Naive thymus-derived CD4-positive, alpha-beta T cell (primary cell): ENCODE measurements around the gene FBXL5. TPM values are rescaled to one million over a fixed set of nuclear protein-coding genes. Genes with fewer than 3 reads are reported as not detected.

Experiments used
- ATAC-seq: fragments of 150-1000 bp; cut with Tn5 transposase; 2 replicates; pipeline ENCODE4 v1.10.0; 2021; ENCODE audit warnings: mild to moderate bottlenecking, moderate library complexity
- CTCF ChIA-PET: fragments of 350-600 bp; sonication (Branson Sonifier 250); formaldehyde crosslinking; loops from one replicate; lab custom pipeline; 2021; ENCODE audit warnings: antibody characterized with exemption; lab: Charles Lee
- POLR2A ChIA-PET: fragments of 350-600 bp; sonication (Branson Sonifier 250); formaldehyde crosslinking; loops from one replicate; lab custom pipeline; 2021; ENCODE audit warnings: antibody characterized with exemption, inconsistent platforms; lab: Charles Lee
- DNase-seq, 9 donors: peaks; one replicate each; pipeline versions ENCODE4 v3.0.0 to v3.0.0-alpha.2; 2020 to 2022; ENCODE audit warnings: mixed read lengths in 1 of 9
- H3K27ac ChIP-seq: one replicate; pipeline ENCODE4 v1.7.0; 2013; ENCODE audit warnings: mild to moderate bottlenecking, low read depth, low read length, moderate library complexity
- H3K27me3 ChIP-seq, 2 donors: one replicate each; pipeline ENCODE4 v1.7.0; 2013; ENCODE audit warnings: low read length in 2 of 2, mild to moderate bottlenecking in 2 of 2, moderate library complexity in 2 of 2; ENCODE audit not compliant: control insufficient read depth in 2 of 2, insufficient read depth in 2 of 2
- H3K36me3 ChIP-seq, 3 experiments: 1 replicate in 2 of 3; 2 replicates in 1 of 3; pipeline ENCODE4 v1.7.0; 2013; ENCODE audit warnings: low read length in 3 of 3, mild to moderate bottlenecking in 3 of 3, moderate library complexity in 1 of 3; ENCODE audit not compliant: insufficient read depth in 3 of 3, control insufficient read depth in 2 of 3
- H3K4me1 ChIP-seq, 2 donors: one replicate each; pipeline ENCODE4 v1.7.0; 2013; ENCODE audit warnings: low read length in 2 of 2, mild to moderate bottlenecking in 2 of 2, moderate library complexity in 1 of 2; ENCODE audit not compliant: control insufficient read depth in 2 of 2, insufficient read depth in 2 of 2
- H3K4me3 ChIP-seq: 2 replicates; pipeline ENCODE4 v1.7.0; 2013; ENCODE audit warnings: mild to moderate bottlenecking, low read length
- H3K9me3 ChIP-seq, 3 experiments: 1 replicate in 2 of 3; 2 replicates in 1 of 3; pipeline ENCODE4 v1.7.0; 2013; ENCODE audit warnings: low read length in 3 of 3; ENCODE audit not compliant: control insufficient read depth in 2 of 3
- H3K27ac Mint-ChIP-seq, 9 donors: one replicate each; pipeline ENCODE4 v1.8.0; 2020 to 2022; ENCODE audit warnings: mixed read lengths in 9 of 9, mild to moderate bottlenecking in 8 of 9, moderate library complexity in 5 of 9, inconsistent platforms in 2 of 9
- H3K27me3 Mint-ChIP-seq, 5 donors: one replicate each; pipeline ENCODE4 v1.8.0; 2021 to 2022; ENCODE audit warnings: mixed read lengths in 5 of 5, mild to moderate bottlenecking in 1 of 5
- H3K36me3 Mint-ChIP-seq, 5 donors: one replicate each; pipeline ENCODE4 v1.8.0; 2020 to 2022; ENCODE audit warnings: mixed read lengths in 5 of 5, mild to moderate bottlenecking in 3 of 5, inconsistent platforms in 1 of 5
- H3K4me1 Mint-ChIP-seq, 7 donors: one replicate each; pipeline ENCODE4 v1.8.0; 2020 to 2022; ENCODE audit warnings: mixed read lengths in 7 of 7, mild to moderate bottlenecking in 3 of 7, inconsistent platforms in 1 of 7
- H3K4me3 Mint-ChIP-seq, 10 donors: one replicate each; pipeline ENCODE4 v1.8.0; 2020 to 2022; ENCODE audit warnings: mild to moderate bottlenecking in 10 of 10, mixed read lengths in 10 of 10, moderate library complexity in 6 of 10, inconsistent platforms in 2 of 10
- H3K9me3 Mint-ChIP-seq, 11 donors: one replicate each; pipeline ENCODE4 v1.8.0; 2020 to 2022; ENCODE audit warnings: mixed read lengths in 11 of 11, mild to moderate bottlenecking in 4 of 11, inconsistent platforms in 1 of 11, moderate library complexity in 1 of 11
- intact Hi-C, 2 donors: fragments of 100-400 bp; cut with micrococcal nuclease; formaldehyde crosslinking; loops; one replicate each; pipeline ENCODE4 v1.15.1; 2023
- polyA plus RNA-seq, 2 donors: library from polyadenylated mRNA; unstranded; fragments of 300-500 nt; fragmentation: Illumina TruSeq; gene quantifications; one replicate each; pipeline ENCODE4 v1.2.3, GENCODE V29; 2021
- total RNA-seq, 6 experiments: library from RNA in 5 of 6; stranded (reverse) in 5 of 6; gene quantifications; 1 replicate in 5 of 6; 2 replicates in 1 of 6; pipeline ENCODE4 v1.2.3 and lab custom pipeline; 2021 to 2026

The FBXL5 gene
- total and polyA plus RNA-seq, 7 experiments from 2014 or later, result 39.1 to 127 (median 61.6) TPM

DNA sequence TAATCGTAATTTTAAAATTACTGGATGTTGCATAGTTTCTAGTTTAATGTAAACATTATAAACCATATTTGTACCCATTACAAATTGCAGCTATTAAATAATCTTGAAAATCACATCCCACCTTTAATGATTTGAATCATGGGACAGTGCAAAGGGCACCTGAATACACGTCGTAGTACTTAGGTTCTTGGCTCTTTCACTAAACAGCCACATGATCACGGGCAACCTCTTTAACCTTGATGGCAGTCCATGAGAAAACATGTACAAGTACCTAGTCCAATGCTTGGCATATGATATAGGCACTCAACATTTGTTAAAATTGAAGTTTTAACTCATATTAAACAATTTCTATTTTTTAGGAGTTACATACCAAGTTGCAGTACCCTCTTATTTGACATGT is 11.8 kb upstream of the FBXL5 start:
- no peaks in the 10 kb centered on the region for H3K4me1 ChIP-seq
- intact Hi-C loops, result no loop called here
- CTCF ChIA-PET, result no interaction called here

DNA sequence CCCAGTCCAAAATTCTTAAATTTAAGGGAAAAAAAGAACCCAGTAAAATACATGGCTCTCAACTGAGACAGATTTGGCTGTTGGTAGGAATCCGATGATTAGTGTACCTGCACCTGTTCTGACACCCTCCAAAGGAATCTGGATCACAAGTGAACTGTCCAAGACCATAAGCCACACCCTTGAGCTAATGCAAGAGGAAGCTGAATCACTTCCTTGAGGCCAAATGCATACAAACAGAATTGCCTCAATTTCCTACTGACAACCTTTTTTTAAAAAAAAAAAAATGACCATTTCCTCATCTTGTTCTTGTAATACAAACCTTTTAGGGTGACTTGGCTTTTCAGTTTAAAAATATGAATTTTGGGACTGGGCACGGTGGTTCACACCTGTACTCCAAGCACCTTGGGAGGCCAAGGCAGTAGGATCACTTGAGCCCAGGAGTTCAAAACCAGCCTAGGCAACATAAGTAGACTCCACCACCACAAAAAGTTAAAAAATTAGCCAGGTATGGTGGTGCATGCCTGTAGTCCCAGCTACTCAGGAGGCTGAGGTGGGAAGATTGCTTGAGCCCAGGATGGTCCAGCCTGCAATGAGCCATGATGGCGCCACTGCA is 10.7 kb upstream of the FBXL5 start:
- peak overlapping the region in 2 of 9 donors; percentile 35 to 69 for H3K27ac Mint-ChIP-seq
- Histone ChIP-seq H3K27me3 (no peaks in the 10 kb centered on the region), H3K27ac (no peak overlapping the region), H3K4me1 (no peaks in the 10 kb centered on the region), H3K4me3 (no peak overlapping the region), H3K9me3 (no peaks in the 10 kb centered on the region), H3K36me3 (no peaks in the 10 kb centered on the region)
- ChIA-PET POLR2A (interaction anchor here (0.7 kb wide), 1 partner anchor 29 kb away, joined by 4 read pairs; no protein-coding TSS in a partner anchor), CTCF (no interaction called here)
- no peak for DNase-seq
- no peaks in the 10 kb centered on the region for H3K9me3 Mint-ChIP-seq
- intact Hi-C loops, result no loop called here
- H3K27me3 Mint-ChIP-seq, result no peaks in the 10 kb centered on the region
- peaks cover 0 to 20% (median 0%) of the 10 kb centered on the region in 5 donors for H3K36me3 Mint-ChIP-seq
- no peak overlapping the region for H3K4me3 Mint-ChIP-seq
- peak; percentile 86 for ATAC-seq
- peaks cover 0 to 22% (median 0%) of the 10 kb centered on the region in 7 donors for H3K4me1 Mint-ChIP-seq

More for the DNA sequence above, 11.8 kb upstream of the FBXL5 start:
- ATAC-seq (no peak), DNase-seq (no peak)
- Histone ChIP-seq H3K4me3 (no peak overlapping the region), H3K9me3 (no peaks in the 10 kb centered on the region), H3K27ac (no peak overlapping the region), H3K36me3 (no peaks in the 10 kb centered on the region), H3K27me3 (no peaks in the 10 kb centered on the region)
- Mint-ChIP-seq H3K36me3 (peaks cover 0 to 29% (median 0%) of the 10 kb centered on the region in 5 donors), H3K4me3 (no peak overlapping the region), H3K4me1 (peaks cover 0 to 22% (median 0%) of the 10 kb centered on the region in 7 donors), H3K27me3 (no peaks in the 10 kb centered on the region), H3K27ac (no peak overlapping the region), H3K9me3 (no peaks in the 10 kb centered on the region)
- POLR2A ChIA-PET, result interaction anchor here (0.7 to 1.0 kb wide), 2 partner anchors 11 to 110 kb away, joined by 3 to 4 read pairs; no protein-coding TSS in a partner anchor

DNA sequence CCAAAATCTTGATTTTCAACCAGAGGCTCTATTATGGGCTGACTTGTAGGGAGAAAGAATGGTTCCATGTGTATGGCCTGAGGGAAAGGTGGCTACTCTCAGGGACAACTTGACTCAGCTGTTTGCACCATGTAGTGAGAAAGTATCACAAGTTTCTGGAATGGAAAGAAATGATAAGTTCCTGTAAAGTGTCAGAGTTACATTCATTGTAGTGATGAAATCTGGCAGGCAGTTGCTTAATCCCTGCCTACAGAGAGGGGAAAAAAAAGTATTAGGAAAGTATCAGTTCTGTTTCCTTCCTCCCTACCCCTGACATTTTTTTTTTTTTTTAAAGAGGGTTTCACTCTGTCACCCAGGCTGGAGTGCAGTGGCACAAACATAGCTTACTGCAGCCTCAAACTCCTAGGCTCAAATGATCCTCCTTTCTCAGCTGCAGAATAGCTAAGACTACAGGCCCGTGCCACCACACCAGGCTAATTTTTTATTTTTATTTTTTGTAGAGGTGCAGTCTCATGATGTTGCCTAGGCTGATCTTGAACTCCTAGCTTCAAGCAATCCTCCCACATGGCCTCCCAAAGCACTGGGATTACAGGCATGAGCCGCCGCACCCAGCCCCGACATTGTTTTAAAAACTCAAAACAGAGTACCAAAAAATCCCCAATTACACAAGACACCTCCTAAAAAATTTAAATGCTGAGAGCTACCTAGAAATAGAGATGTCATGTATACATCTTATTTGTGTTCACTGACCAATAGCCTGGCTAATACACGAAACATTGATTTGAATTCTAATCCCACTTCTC is 4.8 kb upstream of the FBXL5 start:
- H3K4me1 ChIP-seq, result peaks cover 0 to 6% of the 10 kb centered on the region in 2 donors
- intact Hi-C loops, result loop anchor here (5.0 to 10.0 kb wide), 2 partner anchors 735 to 1677 kb away; no protein-coding TSS in a partner anchor
- H3K36me3 ChIP-seq, result peaks cover 0 to 3% (median 0%) of the 10 kb centered on the region in 3 experiments
- no peaks in the 10 kb centered on the region for H3K9me3 ChIP-seq
- H3K27me3 ChIP-seq, result no peaks in the 10 kb centered on the region
- no peak overlapping the region for H3K27ac Mint-ChIP-seq
- DNase-seq, result no peak
- H3K27ac ChIP-seq, result no peak overlapping the region
- POLR2A ChIA-PET, result interaction anchor here (0.6 kb wide), 1 partner anchor 551 kb away, joined by 5 read pairs; no protein-coding TSS in a partner anchor
- H3K9me3 Mint-ChIP-seq, result peaks cover 0 to 4% (median 0%) of the 10 kb centered on the region in 11 donors
- no peak overlapping the region for H3K4me3 ChIP-seq
- H3K4me3 Mint-ChIP-seq, result no peak overlapping the region
- peaks cover 0 to 17% (median 6%) of the 10 kb centered on the region in 7 donors for H3K4me1 Mint-ChIP-seq
- CTCF ChIA-PET, result interaction anchor here (0.6 to 0.9 kb wide), 3 partner anchors 8 to 783 kb away, joined by 3 read pairs; no protein-coding TSS in a partner anchor
- H3K27me3 Mint-ChIP-seq, result peaks cover 0 to 2% (median 0%) of the 10 kb centered on the region in 5 donors
- H3K36me3 Mint-ChIP-seq, result peaks cover 0 to 6% (median 0%) of the 10 kb centered on the region in 5 donors
- ATAC-seq, result peak; percentile 2

DNA sequence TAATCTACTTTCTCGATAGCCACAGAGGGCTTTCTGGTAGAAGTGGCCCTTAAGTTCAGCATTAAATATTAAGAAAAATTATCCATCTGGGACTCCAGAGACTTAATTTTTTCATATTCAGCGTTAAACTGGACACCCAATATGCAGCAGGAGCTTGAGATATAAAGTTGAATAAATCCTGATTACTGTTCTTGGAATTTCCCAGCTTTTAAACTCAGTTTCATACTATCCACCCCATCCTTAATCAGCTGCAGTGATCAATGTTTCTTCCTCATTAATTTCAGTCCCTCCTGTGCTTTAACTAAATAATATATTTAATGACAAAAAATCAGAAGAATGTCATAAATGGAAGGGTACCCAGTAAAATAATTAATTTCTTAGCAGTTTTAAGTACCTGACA is 3.6 kb upstream of the FBXL5 start:
- intact Hi-C loops, result loop anchor here (5.0 to 10.0 kb wide), 2 partner anchors 734 to 1679 kb away; no protein-coding TSS in a partner anchor
- Histone ChIP-seq H3K4me1 (peaks cover 7% of the 10 kb centered on the region in 2 donors), H3K9me3 (no peaks in the 10 kb centered on the region), H3K36me3 (peaks cover 0 to 3% (median 0%) of the 10 kb centered on the region in 3 experiments), H3K4me3 (no peak overlapping the region), H3K27ac (no peak overlapping the region), H3K27me3 (no peaks in the 10 kb centered on the region)
- Mint-ChIP-seq H3K36me3 (peaks cover 0 to 4% (median 0%) of the 10 kb centered on the region in 5 donors), H3K4me1 (peaks cover 2 to 20% (median 12%) of the 10 kb centered on the region in 7 donors), H3K27ac (no peak overlapping the region), H3K27me3 (peaks cover 0 to 2% (median 0%) of the 10 kb centered on the region in 5 donors), H3K4me3 (no peak overlapping the region), H3K9me3 (peaks cover 0 to 4% (median 0%) of the 10 kb centered on the region in 11 donors)
- ChIA-PET POLR2A (no interaction called here), CTCF (no interaction called here)
- no peak for DNase-seq
- no peak for ATAC-seq

DNA sequence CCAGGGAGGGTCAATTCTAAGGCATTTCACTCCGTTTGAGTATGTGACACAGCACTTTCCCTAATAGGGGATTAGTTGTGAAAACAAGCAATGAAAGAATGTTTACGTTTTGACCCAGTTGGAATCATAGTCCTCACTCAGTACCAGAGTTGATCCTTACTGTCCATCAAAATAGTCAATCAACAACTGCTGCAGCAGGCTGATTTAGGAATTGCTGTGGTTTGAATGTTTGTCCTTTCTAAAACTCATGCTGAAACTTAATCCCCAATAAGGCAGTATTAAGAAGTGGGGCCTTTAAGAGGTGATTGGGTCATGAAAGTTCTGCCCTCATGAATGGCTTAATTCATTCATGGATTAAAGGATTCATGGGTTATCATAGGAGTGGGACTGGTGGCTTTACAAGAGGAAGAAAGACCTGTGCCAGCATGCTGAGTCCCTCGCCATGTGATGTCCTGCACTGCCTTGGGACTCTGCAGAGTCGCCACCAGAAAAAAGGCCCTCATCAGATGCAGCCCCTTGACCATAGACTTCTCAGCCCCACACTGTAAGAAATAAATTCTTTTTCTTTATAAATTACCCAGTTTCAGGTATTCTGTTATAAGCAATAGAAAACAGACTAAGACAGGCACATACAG is 3.1 kb upstream of the FBXL5 start:
- peaks cover 0 to 4% (median 0%) of the 10 kb centered on the region in 5 donors for H3K36me3 Mint-ChIP-seq
- peaks cover 0 to 3% (median 0%) of the 10 kb centered on the region in 3 experiments for H3K36me3 ChIP-seq
- H3K4me1 ChIP-seq, result peaks cover 12% of the 10 kb centered on the region in 2 donors
- ChIA-PET POLR2A (no interaction called here), CTCF (no interaction called here)
- peaks cover 0 to 4% (median 0%) of the 10 kb centered on the region in 11 donors for H3K9me3 Mint-ChIP-seq
- no peaks in the 10 kb centered on the region for H3K9me3 ChIP-seq
- peaks cover 0 to 2% (median 0%) of the 10 kb centered on the region in 5 donors for H3K27me3 Mint-ChIP-seq
- H3K27ac ChIP-seq, result no peak overlapping the region
- H3K4me3 Mint-ChIP-seq, result no peak overlapping the region
- H3K27ac Mint-ChIP-seq, result no peak overlapping the region
- peaks cover 7 to 25% (median 18%) of the 10 kb centered on the region in 7 donors for H3K4me1 Mint-ChIP-seq
- ATAC-seq, result no peak
- no peak overlapping the region for H3K4me3 ChIP-seq
- no peaks in the 10 kb centered on the region for H3K27me3 ChIP-seq
- no peak for DNase-seq
- intact Hi-C loops, result loop anchor here (5.0 to 10.0 kb wide), 2 partner anchors 733 to 1679 kb away; no protein-coding TSS in a partner anchor

DNA sequence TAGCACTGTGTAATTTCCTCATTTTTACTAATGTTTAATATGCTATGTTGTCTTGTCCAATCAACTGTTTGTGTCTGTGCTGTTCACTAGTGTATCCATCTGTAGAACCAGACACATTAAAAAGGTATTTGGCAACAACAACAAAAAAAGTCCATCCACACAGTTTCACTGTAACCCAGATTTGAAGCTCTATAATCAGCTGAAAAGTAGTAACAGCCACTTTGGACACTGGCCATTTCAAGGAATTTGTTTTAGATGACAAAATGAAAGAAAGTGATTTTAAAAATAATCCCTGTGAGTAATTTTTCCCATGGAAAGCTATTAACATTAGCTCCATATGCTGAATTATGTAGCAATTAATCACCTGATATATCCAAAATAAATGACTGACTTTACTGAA is 2.2 kb upstream of the FBXL5 start:
- H3K4me3 Mint-ChIP-seq, result peak overlapping the region in 3 of 10 donors; percentile 18 to 67 (median 50)
- Histone ChIP-seq H3K27me3 (no peaks in the 10 kb centered on the region), H3K4me1 (peaks cover 20 to 21% of the 10 kb centered on the region in 2 donors), H3K9me3 (no peaks in the 10 kb centered on the region), H3K36me3 (peaks cover 0 to 3% (median 0%) of the 10 kb centered on the region in 3 experiments), H3K4me3 (no peak overlapping the region), H3K27ac (no peak overlapping the region)
- ATAC-seq (no peak), DNase-seq (no peak)
- H3K27ac Mint-ChIP-seq, result peak overlapping the region in 3 of 9 donors; percentile 79 to 98 (median 96)
- H3K36me3 Mint-ChIP-seq, result peaks cover 0 to 4% (median 0%) of the 10 kb centered on the region in 5 donors
- ChIA-PET POLR2A (interaction anchor here (4.6 kb wide), 1 partner anchor 25 kb away, joined by 44 read pairs; the partner anchor contains the start of gene FAM200B), CTCF (no interaction called here)
- intact Hi-C loops, result loop anchor here (5.0 to 10.0 kb wide), 2 partner anchors 733 to 1680 kb away; no protein-coding TSS in a partner anchor
- peaks cover 0 to 4% (median 0%) of the 10 kb centered on the region in 11 donors for H3K9me3 Mint-ChIP-seq
- peaks cover 0 to 2% (median 0%) of the 10 kb centered on the region in 5 donors for H3K27me3 Mint-ChIP-seq
- H3K4me1 Mint-ChIP-seq, result peaks cover 12 to 33% (median 26%) of the 10 kb centered on the region in 7 donors
